GM12873 (cell line): ENCODE data around the gene CACNA1H.

Experiments
- CTCF ChIP-seq: IDR thresholded peaks from 2 replicates; pipeline ENCODE4 v1.5.1; 2012; ENCODE audit warnings: low read depth, mild to moderate bottlenecking, moderate library complexity, low read length, control low read depth; ENCODE audit not compliant: insufficient read depth; ENCODE audit errors: missing control alignments

Gene CACNA1H

GRCh38 chr16:1201444-1201843, 48.5 kb downstream of the CACNA1H start:
- no peak for TF ChIP-seq CTCF

GRCh38 chr16:1202274-1202673, 49.4 kb downstream of the CACNA1H start:
- TF ChIP-seq CTCF, result no peak

GRCh38 chr16:1204933-1205332, 52.0 kb downstream of the CACNA1H start:
- TF ChIP-seq CTCF, result no peak

- TF ChIP-seq CTCF, result no peak
Observed at GRCh38 chr16:1206326-1206725, 53.4 kb downstream of the CACNA1H start.

GRCh38 chr16:1206786-1207185, 53.9 kb downstream of the CACNA1H start:
- no peak for TF ChIP-seq CTCF

- no peak for TF ChIP-seq CTCF
Observed at GRCh38 chr16:1208239-1208830, 55.4 kb downstream of the CACNA1H start.

GRCh38 chr16:1209081-1209480, 56.2 kb downstream of the CACNA1H start:
- TF ChIP-seq CTCF, result no peak
